AG04449 (cell line): ENCODE measurements around the gene PRICKLE3.
A peak's percentile ranks its signal among the peaks of the same experiment; 100 is the strongest.

Experiments used
- CTCF ChIA-PET: fragments of 350-600 bp; formaldehyde crosslinking; extraction: SDS; loops from one replicate; lab custom pipeline; 2021; ENCODE audit warnings: antibody characterized with exemption; lab: Yijun Ruan, JAX
- POLR2A ChIA-PET: fragments of 400-600, 350-600 bp; formaldehyde crosslinking; extraction: SDS; loops from one replicate; lab custom pipeline; 2020; ENCODE audit warnings: antibody characterized with exemption, inconsistent platforms; lab: Yijun Ruan, JAX
- DNase-seq: peaks from one replicate; pipeline ENCODE4 v3.0.0-alpha.2; 2010; ENCODE audit warnings: low read depth, low spot score
- H3K4me3 ChIP-seq: 2 replicates; pipeline ENCODE4 v1.5.1; 2011; ENCODE audit warnings: low read depth, mild to moderate bottlenecking, control low read depth, low read length
- TF ChIP-seq, protein P1 (sequence below): IDR thresholded peaks from one replicate; pipeline ENCODE4 v1.5.1; 2011; ENCODE audit warnings: mild to moderate bottlenecking, moderate library complexity, low read length, control low read depth, inconsistent platforms; ENCODE audit not compliant: insufficient read depth; ENCODE audit errors: missing control alignments

PRICKLE3 gene

DNA sequence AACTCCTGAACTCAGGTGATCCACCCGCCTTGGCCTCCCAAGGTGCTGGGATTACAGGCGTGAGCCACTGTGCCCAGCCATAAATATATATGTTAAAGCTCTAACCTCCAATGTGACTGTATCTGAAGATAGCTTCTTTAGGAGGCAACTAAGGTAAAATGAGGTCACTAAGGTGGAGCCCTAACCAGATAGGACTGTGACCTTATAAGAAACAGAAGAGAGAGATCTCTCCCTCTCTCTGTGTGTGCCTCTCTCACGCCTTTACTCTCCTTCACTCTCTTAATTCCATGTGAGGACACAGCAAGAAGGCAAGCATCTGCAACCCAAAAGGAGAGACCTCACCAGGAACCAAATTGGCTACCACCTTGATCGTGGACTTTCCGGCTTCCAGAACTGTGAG lies 24.5 kb downstream of the PRICKLE3 start:
- no peak overlapping the region for H3K4me3 ChIP-seq
- POLR2A ChIA-PET: no interaction called here
- CTCF ChIA-PET: no interaction called here
- TF ChIP-seq, protein P1, sequence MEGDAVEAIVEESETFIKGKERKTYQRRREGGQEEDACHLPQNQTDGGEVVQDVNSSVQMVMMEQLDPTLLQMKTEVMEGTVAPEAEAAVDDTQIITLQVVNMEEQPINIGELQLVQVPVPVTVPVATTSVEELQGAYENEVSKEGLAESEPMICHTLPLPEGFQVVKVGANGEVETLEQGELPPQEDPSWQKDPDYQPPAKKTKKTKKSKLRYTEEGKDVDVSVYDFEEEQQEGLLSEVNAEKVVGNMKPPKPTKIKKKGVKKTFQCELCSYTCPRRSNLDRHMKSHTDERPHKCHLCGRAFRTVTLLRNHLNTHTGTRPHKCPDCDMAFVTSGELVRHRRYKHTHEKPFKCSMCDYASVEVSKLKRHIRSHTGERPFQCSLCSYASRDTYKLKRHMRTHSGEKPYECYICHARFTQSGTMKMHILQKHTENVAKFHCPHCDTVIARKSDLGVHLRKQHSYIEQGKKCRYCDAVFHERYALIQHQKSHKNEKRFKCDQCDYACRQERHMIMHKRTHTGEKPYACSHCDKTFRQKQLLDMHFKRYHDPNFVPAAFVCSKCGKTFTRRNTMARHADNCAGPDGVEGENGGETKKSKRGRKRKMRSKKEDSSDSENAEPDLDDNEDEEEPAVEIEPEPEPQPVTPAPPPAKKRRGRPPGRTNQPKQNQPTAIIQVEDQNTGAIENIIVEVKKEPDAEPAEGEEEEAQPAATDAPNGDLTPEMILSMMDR: no peak
- DNase-seq: no peak

DNA sequence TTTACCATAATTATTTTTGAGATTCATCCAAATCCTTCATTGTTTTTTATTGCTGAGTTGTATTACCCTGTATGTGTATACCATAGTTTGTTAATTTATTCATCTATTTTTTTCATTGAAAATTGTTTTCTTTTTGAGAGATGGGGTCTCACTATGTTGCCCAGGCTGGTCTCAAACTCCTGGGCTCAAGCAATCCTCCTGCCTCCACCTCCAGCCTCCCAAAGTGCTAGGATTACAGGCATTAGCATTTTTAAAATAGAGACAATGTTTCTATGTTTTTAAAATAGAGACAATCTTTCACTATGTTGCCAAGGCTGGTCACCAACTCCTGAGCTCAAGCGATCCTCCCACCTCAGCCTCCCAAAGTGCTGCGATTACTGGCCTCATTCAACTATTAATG lies 25.3 kb downstream of the PRICKLE3 start:
- TF ChIP-seq, protein P1: no peak
- CTCF ChIA-PET: no interaction called here
- DNase-seq: no peak
- POLR2A ChIA-PET: no interaction called here
- H3K4me3 ChIP-seq: no peak overlapping the region

DNA sequence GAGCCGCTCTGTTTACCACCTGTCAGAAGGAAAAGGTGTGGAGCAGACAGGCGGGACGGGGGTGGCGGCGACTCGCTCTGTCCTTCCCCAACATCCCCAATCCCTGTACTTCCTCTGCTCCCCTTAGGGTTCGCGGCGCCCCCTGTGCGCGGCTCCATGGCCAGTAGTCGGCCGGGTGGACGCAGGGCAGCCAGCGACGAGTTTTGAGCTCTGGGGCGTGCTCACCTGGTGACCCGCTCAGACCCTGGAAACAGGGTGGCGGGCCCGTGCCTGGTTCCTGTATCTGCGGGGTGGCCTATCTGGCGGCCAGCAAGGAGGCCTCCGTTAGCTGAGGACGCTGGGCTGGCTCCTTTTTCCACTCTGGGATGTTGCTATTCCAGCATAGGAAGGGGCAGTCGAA lies 29.0 kb downstream of the PRICKLE3 start:
- TF ChIP-seq, protein P1: no peak
- POLR2A ChIA-PET: no interaction called here

DNA sequence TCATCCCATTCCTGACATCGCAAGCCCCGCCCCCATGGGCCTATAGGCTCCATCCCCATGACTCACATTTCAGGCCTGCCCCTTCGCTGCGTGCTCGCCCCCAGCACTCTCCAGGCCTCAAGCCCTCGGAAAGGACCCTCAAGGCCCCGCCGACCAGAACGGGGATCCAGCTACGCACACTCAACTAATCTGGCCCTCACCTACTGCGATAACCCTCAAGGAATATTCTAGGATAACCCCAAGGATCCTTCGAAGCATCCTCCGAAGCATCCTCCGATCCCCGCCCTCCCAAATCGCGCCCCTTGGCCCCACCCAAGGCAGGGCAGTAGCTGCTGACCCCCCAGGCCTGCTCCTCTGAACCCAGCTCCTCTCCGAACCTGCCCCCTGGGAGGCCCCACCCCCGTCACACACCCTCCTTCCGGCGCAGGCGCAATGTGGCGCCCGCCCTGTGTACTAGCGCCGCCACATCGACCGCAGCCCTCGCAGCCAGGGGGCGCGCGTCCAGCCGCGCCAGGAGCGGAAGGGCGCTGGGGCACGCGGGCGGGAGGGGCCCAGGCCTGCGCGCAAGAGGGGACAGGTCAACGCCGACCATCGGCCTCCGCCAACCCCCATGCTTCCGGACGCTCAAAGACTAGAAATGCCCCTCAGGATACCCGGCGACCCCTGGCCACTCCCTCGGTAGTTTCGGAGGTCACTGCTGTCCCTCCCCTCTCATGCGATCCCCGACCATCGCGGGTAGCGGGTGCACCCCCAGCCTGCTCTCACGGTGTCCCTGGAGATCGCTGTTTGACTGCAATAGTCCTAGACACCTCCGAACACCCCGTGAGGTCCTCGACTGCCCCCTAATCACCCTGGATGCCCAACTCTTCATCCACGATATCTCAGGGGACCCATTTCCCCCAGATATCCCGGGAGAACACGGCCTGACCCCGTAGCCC lies 30.0 kb downstream of the PRICKLE3 start:
- CTCF ChIA-PET: interaction anchor here (0.6 to 2.5 kb wide), 20 partner anchors 10 to 323 kb away, joined by 3 to 34 read pairs (median 3); no protein-coding TSS in a partner anchor
- DNase-seq: no peak
- H3K4me3 ChIP-seq: peak overlapping the region; percentile 53
- TF ChIP-seq, protein P1: peak; percentile 76
- POLR2A ChIA-PET: interaction anchor here (0.7 kb wide), 1 partner anchor 77 kb away, joined by 3 read pairs; the partner anchor contains the start of gene WDR45

More for the DNA sequence above, 29.0 kb downstream of the PRICKLE3 start:
- no peak overlapping the region for H3K4me3 ChIP-seq
- DNase-seq: no peak
- CTCF ChIA-PET: interaction anchor here (0.9 to 2.6 kb wide), 3 partner anchors 10 to 22 kb away, joined by 3 to 11 read pairs (median 4); no protein-coding TSS in a partner anchor

DNA sequence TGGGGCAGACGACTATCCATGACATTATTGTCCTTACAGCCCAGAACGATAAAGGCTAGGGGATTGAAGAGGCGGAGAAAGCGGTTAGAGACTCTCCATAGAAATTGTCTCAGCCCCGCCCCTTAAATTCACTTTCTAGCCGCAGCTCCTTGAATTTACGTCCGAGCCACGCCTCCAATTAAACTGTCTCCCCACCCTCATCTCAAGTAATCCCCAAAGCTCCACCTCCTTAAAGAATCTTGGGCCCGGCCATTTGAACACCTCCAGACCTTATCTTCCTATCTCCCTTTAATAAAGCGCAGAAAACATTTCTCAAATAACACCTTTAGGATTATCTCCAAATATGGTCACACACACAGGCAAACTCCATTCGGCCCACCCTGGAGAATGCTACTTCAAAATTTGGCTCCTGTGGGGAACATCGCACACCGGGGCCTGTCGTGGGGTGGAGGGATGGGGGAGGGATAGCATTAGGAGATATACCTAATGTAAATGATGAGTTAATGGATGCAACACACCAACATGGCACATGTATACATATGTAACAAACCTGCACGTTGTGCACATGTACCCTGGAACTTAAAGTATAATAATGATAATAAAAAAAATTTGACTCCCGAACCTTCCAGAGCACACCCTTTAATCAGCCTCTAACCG lies 30.8 kb downstream of the PRICKLE3 start:
- peak overlapping the region; percentile 43 for H3K4me3 ChIP-seq
- CTCF ChIA-PET: interaction anchor here (0.6 to 2.5 kb wide), 21 partner anchors 10 to 322 kb away, joined by 3 to 34 read pairs (median 3); no protein-coding TSS in a partner anchor
- POLR2A ChIA-PET: interaction anchor here (0.7 to 0.8 kb wide), 3 partner anchors 9 to 76 kb away, joined by 3 read pairs; partner anchors contain the start of gene WDR45
- DNase-seq: no peak
- TF ChIP-seq, protein P1: no peak
